Neuron (in vitro differentiated cells): ENCODE data around the gene RAB22A.

Experiments used
- H2AFZ ChIP-seq: one replicate; pipeline ENCODE4 v1.6.1; 2013; ENCODE audit warnings: low read depth, mild to moderate bottlenecking, inconsistent platforms, low read length, moderate library complexity
- H3K27me3 ChIP-seq: one replicate; pipeline ENCODE4 v1.6.1; 2013; ENCODE audit warnings: low read length; ENCODE audit not compliant: insufficient read depth
- H3K36me3 ChIP-seq: one replicate; pipeline ENCODE4 v1.6.1; 2013; ENCODE audit warnings: low read length; ENCODE audit not compliant: insufficient read depth
- H3K4me1 ChIP-seq: one replicate; pipeline ENCODE4 v1.6.1; 2013; ENCODE audit warnings: low read length; ENCODE audit not compliant: insufficient read depth
- H3K4me3 ChIP-seq: 2 replicates; pipeline ENCODE4 v1.5.1; 2013; ENCODE audit warnings: mild to moderate bottlenecking, low read length, moderate library complexity
- H3K9me3 ChIP-seq: one replicate; pipeline ENCODE4 v1.6.1; 2013; ENCODE audit warnings: low read length

Gene RAB22A

GRCh38 chr20:58388882-58389323 lies 79.4 kb downstream of the RAB22A start, which contains the start of gene VAPB:
VAPB (plus strand) TSS chr20:58389229; CDS start chr20:58389460, 231 bp downstream.
- Histone ChIP-seq H3K27me3 (no peaks in the 10 kb centered on the region), H3K36me3 (peaks cover 21% of the 10 kb centered on the region), H3K9me3 (peaks cover 2% of the 10 kb centered on the region), H3K4me1 (peaks cover 17% of the 10 kb centered on the region), H2AFZ (peak within 1 kb of the TSS; percentile 88), H3K4me3 (peak within 1 kb of the TSS; percentile 65)

GRCh38 chr20:58389324-58389967 lies 79.9 kb downstream of the RAB22A start:
- H3K27me3 ChIP-seq, result no peaks in the 10 kb centered on the region
- peaks cover 2% of the 10 kb centered on the region for H3K9me3 ChIP-seq
- H3K4me1 ChIP-seq, result peaks cover 17% of the 10 kb centered on the region
- H3K4me3 ChIP-seq, result peak overlapping the region; percentile 65
- peak overlapping the region; percentile 88 for H2AFZ ChIP-seq
- H3K36me3 ChIP-seq, result peaks cover 21% of the 10 kb centered on the region

DNA sequence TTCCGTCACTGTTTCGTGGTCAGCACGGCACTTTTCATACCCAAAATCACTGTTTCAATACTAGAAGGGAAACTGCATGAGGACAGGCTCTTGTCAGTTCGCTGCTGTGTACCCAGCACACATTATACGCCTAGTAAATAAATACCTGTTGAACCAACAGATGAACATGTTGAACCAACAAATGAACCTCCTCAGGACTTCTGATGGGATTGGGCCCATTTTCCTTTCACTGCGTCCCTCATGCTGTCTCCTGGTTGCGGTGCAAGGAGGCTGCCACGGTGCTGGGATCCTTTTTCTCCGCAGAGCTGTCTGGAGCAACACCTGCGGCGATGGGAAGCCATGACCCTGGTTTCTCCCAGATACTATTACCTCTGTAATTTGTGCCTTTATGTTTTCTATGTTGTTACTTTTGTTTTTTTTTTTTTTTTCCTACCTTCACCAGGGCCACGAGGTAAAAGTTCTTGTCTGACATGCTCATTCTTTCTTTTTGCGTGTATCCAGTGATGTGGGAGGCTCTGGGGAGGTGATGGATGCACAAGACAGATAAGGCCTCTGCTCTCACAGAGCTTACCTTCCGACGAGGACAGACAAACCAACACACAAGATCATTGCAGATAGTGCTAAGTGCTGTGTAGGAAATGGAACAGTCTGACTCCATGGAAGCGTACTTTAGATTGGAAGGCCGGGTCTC lies 80.6 kb downstream of the RAB22A start:
- Histone ChIP-seq H3K4me1 (peaks cover 17% of the 10 kb centered on the region), H3K9me3 (peaks cover 2% of the 10 kb centered on the region), H3K27me3 (no peaks in the 10 kb centered on the region), H2AFZ (no peak overlapping the region), H3K36me3 (peaks cover 21% of the 10 kb centered on the region), H3K4me3 (peak overlapping the region; percentile 65)

DNA sequence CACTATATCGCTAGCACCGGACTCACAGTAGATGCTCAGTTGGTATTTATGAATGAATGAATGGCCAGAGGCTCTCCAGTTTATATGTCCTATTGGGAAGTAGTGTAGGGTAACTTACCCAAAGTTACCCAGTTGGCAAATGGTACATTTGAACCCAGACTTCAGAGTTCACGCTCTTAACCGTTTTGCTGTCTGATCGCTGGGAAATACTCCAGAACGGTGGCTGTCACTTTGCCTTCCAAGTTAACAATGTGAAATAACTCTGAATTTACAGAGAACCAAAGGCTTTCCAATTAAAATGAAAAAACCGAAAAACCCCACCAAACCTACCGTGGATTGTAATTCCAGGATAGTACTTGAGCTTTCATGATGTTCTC lies 81.1 kb downstream of the RAB22A start:
- peaks cover 17% of the 10 kb centered on the region for H3K4me1 ChIP-seq
- H3K36me3 ChIP-seq, result peaks cover 21% of the 10 kb centered on the region
- H3K4me3 ChIP-seq, result peak overlapping the region; percentile 65
- H3K9me3 ChIP-seq, result peaks cover 2% of the 10 kb centered on the region
- H3K27me3 ChIP-seq, result no peaks in the 10 kb centered on the region
- no peak overlapping the region for H2AFZ ChIP-seq

GRCh38 chr20:58392286-58392685 lies 82.8 kb downstream of the RAB22A start:
- Histone ChIP-seq H3K4me1 (peaks cover 17% of the 10 kb centered on the region), H2AFZ (no peak overlapping the region), H3K4me3 (no peak overlapping the region), H3K27me3 (no peaks in the 10 kb centered on the region), H3K9me3 (peaks cover 2% of the 10 kb centered on the region), H3K36me3 (peaks cover 21% of the 10 kb centered on the region)

- Histone ChIP-seq H3K27me3 (no peaks in the 10 kb centered on the region), H3K4me3 (no peak overlapping the region), H3K36me3 (peaks cover 25% of the 10 kb centered on the region), H3K9me3 (peaks cover 2% of the 10 kb centered on the region), H2AFZ (no peak overlapping the region), H3K4me1 (peaks cover 17% of the 10 kb centered on the region)
Measured at GRCh38 chr20:58393299-58393698, 83.8 kb downstream of the RAB22A start.

DNA sequence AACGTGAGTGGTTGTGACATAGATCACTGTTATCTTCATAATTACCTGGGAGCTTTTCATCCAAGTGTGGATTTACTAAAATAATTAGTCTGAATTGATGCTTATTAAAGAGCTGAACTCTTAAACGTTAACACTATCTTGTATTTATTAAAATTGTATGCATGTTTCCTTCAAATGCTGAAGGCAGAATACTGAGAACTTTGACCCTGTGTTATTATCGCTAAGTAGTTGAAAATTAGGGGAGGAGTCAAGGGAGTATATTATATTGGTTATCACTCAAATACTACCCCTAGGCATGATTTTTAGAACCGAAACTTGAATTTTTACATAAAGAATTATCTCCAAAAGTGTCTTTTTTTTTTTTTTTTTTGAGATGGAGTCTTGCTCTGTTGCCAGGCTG lies 85.3 kb downstream of the RAB22A start:
- Histone ChIP-seq H3K4me3 (no peak overlapping the region), H3K4me1 (peaks cover 16% of the 10 kb centered on the region), H3K36me3 (peaks cover 25% of the 10 kb centered on the region), H2AFZ (no peak overlapping the region), H3K27me3 (no peaks in the 10 kb centered on the region), H3K9me3 (peaks cover 4% of the 10 kb centered on the region)

- Histone ChIP-seq H3K36me3 (peaks cover 21% of the 10 kb centered on the region), H3K4me3 (no peak overlapping the region), H2AFZ (no peak overlapping the region), H3K9me3 (peaks cover 7% of the 10 kb centered on the region), H3K4me1 (peaks cover 8% of the 10 kb centered on the region), H3K27me3 (no peaks in the 10 kb centered on the region)
Measured at GRCh38 chr20:58395604-58396003, 86.1 kb downstream of the RAB22A start.

DNA sequence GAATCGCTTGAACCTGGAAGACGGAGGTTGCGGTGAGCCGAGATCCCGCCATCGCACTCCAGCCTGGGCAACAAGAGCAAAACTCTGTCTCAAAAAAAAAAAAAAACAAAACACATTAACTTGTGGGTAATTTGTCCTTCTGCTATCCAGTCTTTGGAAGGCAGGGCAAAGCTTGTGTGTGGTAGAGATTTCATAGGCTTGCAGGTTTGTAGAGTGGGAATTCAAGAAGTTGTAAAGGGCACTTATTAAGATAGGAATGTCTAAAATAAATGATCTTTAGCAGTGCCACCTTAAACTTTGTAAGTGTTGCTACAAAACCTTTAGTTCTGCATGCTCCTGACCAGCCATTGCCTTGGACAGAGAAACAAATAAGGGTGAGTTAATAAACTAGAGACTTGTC lies 87.9 kb downstream of the RAB22A start:
- H3K27me3 ChIP-seq, result no peaks in the 10 kb centered on the region
- H3K4me3 ChIP-seq, result no peak overlapping the region
- H3K9me3 ChIP-seq, result peaks cover 7% of the 10 kb centered on the region
- H3K4me1 ChIP-seq, result no peaks in the 10 kb centered on the region
- H3K36me3 ChIP-seq, result peaks cover 7% of the 10 kb centered on the region
- no peak overlapping the region for H2AFZ ChIP-seq

GRCh38 chr20:58398254-58398653 lies 88.7 kb downstream of the RAB22A start:
- H3K4me3 ChIP-seq, result no peak overlapping the region

DNA sequence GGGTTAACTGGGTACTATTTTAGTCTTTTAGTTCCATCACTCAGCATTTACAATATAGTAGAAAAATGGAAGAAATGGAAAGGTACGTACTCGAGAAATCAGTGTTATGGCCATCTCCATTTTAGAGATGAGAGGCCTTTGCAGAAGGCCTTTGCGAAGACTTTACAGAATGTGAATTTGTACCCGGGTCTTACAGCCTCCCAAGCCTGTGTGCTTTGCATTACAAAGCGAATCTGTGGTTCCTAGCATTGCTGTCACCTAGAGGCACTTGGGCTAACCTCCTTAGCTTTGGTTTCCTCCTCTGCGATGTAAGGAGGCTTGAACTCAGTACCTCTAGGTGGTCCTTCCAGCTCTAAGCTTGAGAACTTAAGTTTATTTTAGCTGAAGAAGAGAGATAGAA lies 90.4 kb downstream of the RAB22A start:
- H3K9me3 ChIP-seq, result peaks cover 4% of the 10 kb centered on the region
- H2AFZ ChIP-seq, result no peak overlapping the region
- no peaks in the 10 kb centered on the region for H3K27me3 ChIP-seq
- no peaks in the 10 kb centered on the region for H3K4me1 ChIP-seq
- peaks cover 4% of the 10 kb centered on the region for H3K36me3 ChIP-seq
- H3K4me3 ChIP-seq, result no peak overlapping the region

More at GRCh38 chr20:58398254-58398653, 88.7 kb downstream of the RAB22A start:
- Histone ChIP-seq H3K4me1 (no peaks in the 10 kb centered on the region), H3K36me3 (peaks cover 4% of the 10 kb centered on the region), H3K27me3 (no peaks in the 10 kb centered on the region), H2AFZ (no peak overlapping the region), H3K9me3 (peaks cover 7% of the 10 kb centered on the region)

DNA sequence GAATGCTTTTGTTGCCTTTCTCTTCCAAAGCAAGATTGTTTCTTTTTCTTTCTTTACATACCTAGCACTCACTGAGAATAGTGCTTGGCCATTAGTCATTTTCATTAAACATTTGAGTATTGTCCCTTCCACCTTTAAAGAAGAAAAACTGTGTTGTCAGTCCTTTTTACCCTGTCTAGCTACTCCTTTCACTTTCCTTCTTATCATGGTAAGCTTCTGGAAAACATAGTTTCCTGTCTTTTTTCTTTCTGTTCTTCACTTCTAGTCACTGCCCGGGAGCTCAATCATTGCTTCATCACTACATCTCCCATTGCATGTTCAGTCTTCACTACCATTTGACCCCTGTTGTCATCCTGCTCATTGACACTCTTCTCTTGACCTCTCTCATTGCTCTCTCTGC lies 91.6 kb downstream of the RAB22A start:
- H3K4me3 ChIP-seq, result no peak overlapping the region
- H3K36me3 ChIP-seq, result peaks cover 4% of the 10 kb centered on the region
- H2AFZ ChIP-seq, result no peak overlapping the region

DNA sequence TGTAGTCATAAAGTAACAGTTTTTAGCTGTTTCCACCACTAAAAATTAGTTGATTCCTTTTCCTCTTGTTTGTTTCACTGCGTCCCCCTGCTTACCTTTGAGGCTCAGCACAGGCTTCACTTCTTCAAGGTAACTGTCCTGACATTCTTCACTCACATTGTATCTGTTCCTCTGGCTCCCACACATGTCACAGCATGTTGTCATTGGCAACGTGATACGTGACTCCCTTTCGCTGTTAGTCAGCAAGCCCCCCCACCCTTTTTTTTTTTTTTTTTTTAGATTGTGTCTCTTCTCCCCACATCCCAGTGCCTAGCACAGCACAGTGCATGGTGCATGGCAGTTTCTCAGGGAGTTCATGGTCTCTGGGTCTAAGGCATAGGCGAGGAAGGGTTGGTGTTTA lies 92.8 kb downstream of the RAB22A start:
- Histone ChIP-seq H2AFZ (no peak overlapping the region), H3K9me3 (peaks cover 4% of the 10 kb centered on the region), H3K4me3 (no peak overlapping the region), H3K4me1 (no peaks in the 10 kb centered on the region), H3K27me3 (no peaks in the 10 kb centered on the region), H3K36me3 (peaks cover 4% of the 10 kb centered on the region)

More for the DNA sequence above, 91.6 kb downstream of the RAB22A start:
- peaks cover 4% of the 10 kb centered on the region for H3K9me3 ChIP-seq
- H3K27me3 ChIP-seq, result no peaks in the 10 kb centered on the region
- H3K4me1 ChIP-seq, result no peaks in the 10 kb centered on the region
